GM18870 (cell line): ENCODE data around the gene HIRIP3.

ENCODE experiments used
- ATAC-seq: cut with Tn5 transposase; IDR thresholded peaks from one replicate; pipeline ENCODE4 v1.9.1; 2021; ENCODE audit warnings: moderate library complexity; ENCODE audit not compliant: unreplicated experiment

Gene HIRIP3

GRCh38 chr16:29984137-29984763, 11.2 kb downstream of the HIRIP3 start:
- no peak for ATAC-seq

GRCh38 chr16:29983420-29984136, 11.8 kb downstream of the HIRIP3 start:
- no peak for ATAC-seq

GRCh38 chr16:29982560-29983419, 12.6 kb downstream of the HIRIP3 start:
- no peak for ATAC-seq

GRCh38 chr16:29978564-29979270, 16.7 kb downstream of the HIRIP3 start:
- no peak for ATAC-seq

GRCh38 chr16:29978081-29978480, 17.3 kb downstream of the HIRIP3 start:
- no peak for ATAC-seq

GRCh38 chr16:29977063-29977825, 18.2 kb downstream of the HIRIP3 start:
- no peak for ATAC-seq

GRCh38 chr16:29975811-29976511, 19.5 kb downstream of the HIRIP3 start:
- no peak for ATAC-seq

- no peak for ATAC-seq
These were observed 20.3 kb downstream of the HIRIP3 start for GRCh38 chr16:29975134-29975538.

GRCh38 chr16:29974291-29975133, 20.9 kb downstream of the HIRIP3 start:
- ATAC-seq = no peak

- ATAC-seq = peak; percentile 77
These were observed 21.8 kb downstream of the HIRIP3 start, which contains the start of gene TAOK2 for GRCh38 chr16:29973384-29974246. TSS of gene TAOK2 (plus strand) at chr16:29973868. CDS start at chr16:29977773, 3,905 bp downstream.

GRCh38 chr16:29972992-29973383, 22.4 kb downstream of the HIRIP3 start:
- no peak for ATAC-seq

- ATAC-seq = no peak
These were observed 22.9 kb downstream of the HIRIP3 start for GRCh38 chr16:29972500-29972899.

- no peak for ATAC-seq
These were observed 24.1 kb downstream of the HIRIP3 start for GRCh38 chr16:29971304-29971703.

- no peak for ATAC-seq
These were observed 27.2 kb downstream of the HIRIP3 start for GRCh38 chr16:29968205-29968604.

GRCh38 chr16:29963021-29963743, 32.2 kb downstream of the HIRIP3 start:
- no peak for ATAC-seq

GRCh38 chr16:29962344-29962994, 32.9 kb downstream of the HIRIP3 start:
- ATAC-seq = no peak
